ENCODE results near the gene MAP3K12.
"Not testable (repeated sequence)": the region's sequence is repeated elsewhere in the genome, so short reads cannot be mapped to it uniquely, and the experiment has no call there.

MAP3K12 gene

GRCh38 chr12:53465679-53466078 is 33.6 kb downstream of the MAP3K12 start:
- DNase-seq: no peak

- DNase-seq: no peak
Measured at GRCh38 chr12:53464685-53465418, 34.4 kb downstream of the MAP3K12 start.

GRCh38 chr12:53463802-53464560 is 35.3 kb downstream of the MAP3K12 start:
- DNase-seq: no peak

GRCh38 chr12:53462935-53463334 is 36.3 kb downstream of the MAP3K12 start:
- no peak for DNase-seq

GRCh38 chr12:53461591-53461990 is 37.7 kb downstream of the MAP3K12 start:
- DNase-seq: no peak

GRCh38 chr12:53461059-53461458 is 38.2 kb downstream of the MAP3K12 start:
- no peak for DNase-seq

- DNase-seq: no peak
Measured at GRCh38 chr12:53459097-53459496, 40.2 kb downstream of the MAP3K12 start.

- DNase-seq: no peak
Measured at GRCh38 chr12:53456654-53457366, 42.4 kb downstream of the MAP3K12 start.

- no peak for DNase-seq
Measured at GRCh38 chr12:53454707-53455106, 44.6 kb downstream of the MAP3K12 start.

GRCh38 chr12:53453953-53454640 is 45.2 kb downstream of the MAP3K12 start:
- DNase-seq: no peak

GRCh38 chr12:53452159-53453077 is 46.8 kb downstream of the MAP3K12 start:
- peak; percentile 75 for DNase-seq

GRCh38 chr12:53451661-53452158 is 47.5 kb downstream of the MAP3K12 start, which contains the start of gene PCBP2:
PCBP2 (plus strand) TSS chr12:53452102; CDS start chr12:53454801, 2,699 bp downstream.
- peak; percentile 96 for DNase-seq

GRCh38 chr12:53450936-53451335 is 48.3 kb downstream of the MAP3K12 start:
- no peak for DNase-seq

- not testable (repeated sequence) for DNase-seq
Measured at GRCh38 chr12:53444593-53445325, 54.5 kb downstream of the MAP3K12 start.

- DNase-seq: no peak
Measured at GRCh38 chr12:53443955-53444354, 55.3 kb downstream of the MAP3K12 start.

- DNase-seq: peak; percentile 99
Measured at GRCh38 chr12:53441040-53441833, 58.0 kb downstream of the MAP3K12 start, which contains the start of gene PRR13. PRR13 (plus strand) TSS chr12:53441734; CDS start chr12:53442715, 981 bp downstream.

GRCh38 chr12:53439582-53439981 is 59.7 kb downstream of the MAP3K12 start:
- DNase-seq: not testable (repeated sequence)

GRCh38 chr12:53435326-53435725 is 63.9 kb downstream of the MAP3K12 start:
- DNase-seq: not testable (repeated sequence)

GRCh38 chr12:53431187-53431586 is 68.1 kb downstream of the MAP3K12 start:
- DNase-seq: no peak

GRCh38 chr12:53430116-53430515 is 69.1 kb downstream of the MAP3K12 start:
- DNase-seq: no peak
